BJ (cell line): ENCODE measurements around the gene COL27A1. TPM values are rescaled to one million over a fixed set of nuclear protein-coding genes. Genes with fewer than 3 reads are reported as not detected.

Source experiments
- CTCF ChIA-PET: fragments of 350-600 bp; formaldehyde crosslinking; extraction: SDS; loops from one replicate; lab custom pipeline; 2021; ENCODE audit warnings: antibody characterized with exemption, inconsistent platforms; lab: Yijun Ruan, JAX
- POLR2A ChIA-PET: fragments of 300-600 bp; sonication (Branson Sonifier 250); formaldehyde crosslinking; extraction: SDS; loops from one replicate; lab custom pipeline; 2021; ENCODE audit warnings: antibody characterized with exemption; lab: Charles Lee
- DNase-seq: peaks from one replicate; pipeline ENCODE4 v3.0.0-alpha.2; 2011; ENCODE audit warnings: low read depth
- H3K27me3 ChIP-seq: 2 replicates; pipeline ENCODE4 v1.6.0; 2011; ENCODE audit warnings: low read length; ENCODE audit not compliant: control insufficient read depth, insufficient read depth
- H3K36me3 ChIP-seq: 2 replicates; pipeline ENCODE4 v1.5.1; 2011; ENCODE audit warnings: low read length; ENCODE audit not compliant: control insufficient read depth, insufficient read depth
- H3K4me3 ChIP-seq: 2 replicates; pipeline ENCODE4 v1.5.1; 2011; ENCODE audit warnings: low read depth, mild to moderate bottlenecking, control low read depth, low read length
- CTCF ChIP-seq: IDR thresholded peaks from 2 replicates; pipeline ENCODE4 v1.5.1; 2011; ENCODE audit warnings: low read depth, mild to moderate bottlenecking, control low read depth, inconsistent platforms, low read length, moderate library complexity; ENCODE audit not compliant: insufficient read depth
- polyA plus RNA-seq: library from polyadenylated mRNA; depleted of rRNA; stranded (reverse); fragments of >200 nt; gene quantifications from 2 replicates; pipeline ENCODE4 v1.2.3, GENCODE V29; 2011

The COL27A1 gene
- polyA plus RNA-seq, 1 experiment = 16.6 TPM

GRCh38 chr9:114168281-114169028 lies 13.1 kb downstream of the COL27A1 start:
- ChIA-PET POLR2A (no interaction called here), CTCF (interaction anchor here (0.6 to 2.2 kb wide), 4 partner anchors 13 to 310 kb away, joined by 3 to 17 read pairs (median 4); partner anchors contain the start of gene COL27A1)
- DNase-seq = no peak
- H3K36me3 ChIP-seq = peaks cover 22% of the 10 kb centered on the region
- no peak overlapping the region for H3K4me3 ChIP-seq
- no peaks in the 10 kb centered on the region for H3K27me3 ChIP-seq
- no peak for TF ChIP-seq CTCF

- CTCF ChIA-PET = interaction anchor here (0.6 to 2.2 kb wide), 3 partner anchors 14 to 311 kb away, joined by 3 to 17 read pairs (median 4); partner anchors contain the start of gene COL27A1
- Histone ChIP-seq H3K4me3 (no peak overlapping the region), H3K36me3 (peaks cover 21% of the 10 kb centered on the region), H3K27me3 (no peaks in the 10 kb centered on the region)
- POLR2A ChIA-PET = no interaction called here
- TF ChIP-seq CTCF = no peak
- DNase-seq = no peak
Measured at GRCh38 chr9:114169029-114169951, 14.0 kb downstream of the COL27A1 start.

- ChIA-PET POLR2A (no interaction called here), CTCF (interaction anchor here (0.8 to 2.2 kb wide), 3 partner anchors 15 to 88 kb away, joined by 4 to 17 read pairs (median 4); partner anchors contain the start of gene COL27A1)
- Histone ChIP-seq H3K27me3 (no peaks in the 10 kb centered on the region), H3K36me3 (peaks cover 20% of the 10 kb centered on the region), H3K4me3 (no peak overlapping the region)
- no peak for TF ChIP-seq CTCF
- no peak for DNase-seq
Measured at GRCh38 chr9:114169952-114170770, 14.8 kb downstream of the COL27A1 start.

GRCh38 chr9:114170771-114171461 lies 15.6 kb downstream of the COL27A1 start:
- no peak for DNase-seq
- TF ChIP-seq CTCF = no peak
- ChIA-PET POLR2A (no interaction called here), CTCF (interaction anchor here (0.8 kb wide), 1 partner anchor 16 kb away, joined by 4 read pairs; the partner anchor contains the start of gene COL27A1)
- Histone ChIP-seq H3K4me3 (no peak overlapping the region), H3K36me3 (peaks cover 20% of the 10 kb centered on the region), H3K27me3 (no peaks in the 10 kb centered on the region)
